ENCODE measurements around the gene SHISA9. TPM values are rescaled to one million over a fixed set of nuclear protein-coding genes. Genes with fewer than 3 reads are reported as not detected.

Gene SHISA9
- total RNA-seq, 2 donors from 2014 or later: 0.08 to 0.24 TPM

DNA sequence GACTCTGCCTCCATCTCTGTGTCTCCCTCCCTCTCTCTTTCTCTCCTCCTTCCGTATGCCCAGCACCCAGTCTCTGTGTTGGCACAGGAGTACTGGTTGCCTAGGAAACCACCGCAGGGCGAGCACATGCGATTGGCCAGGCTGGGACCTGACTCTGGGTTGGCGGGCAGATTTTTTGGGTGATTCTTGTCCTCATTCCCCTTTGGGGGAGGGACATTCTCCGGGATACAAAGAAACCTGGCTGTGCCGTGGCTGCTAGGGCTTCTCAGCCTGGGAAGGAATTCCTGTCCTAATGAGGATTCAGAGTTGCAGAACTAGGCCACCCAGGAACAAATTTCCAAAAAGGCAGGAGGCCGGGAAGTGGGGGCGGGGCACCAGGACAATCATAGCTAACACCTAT is 168.9 kb downstream of the SHISA9 start:
- no peak overlapping the region for H3K27ac Mint-ChIP-seq
- no peaks in the 10 kb centered on the region for H3K4me1 Mint-ChIP-seq
- no peak overlapping the region for H3K4me3 Mint-ChIP-seq
- H3K9me3 Mint-ChIP-seq: peaks cover 25% of the 10 kb centered on the region
- peaks cover 3% of the 10 kb centered on the region for H3K27me3 Mint-ChIP-seq
- no peaks in the 10 kb centered on the region for H3K36me3 Mint-ChIP-seq (ENCODE audit: low read depth)
- no peak for ATAC-seq (replicated peaks)

DNA sequence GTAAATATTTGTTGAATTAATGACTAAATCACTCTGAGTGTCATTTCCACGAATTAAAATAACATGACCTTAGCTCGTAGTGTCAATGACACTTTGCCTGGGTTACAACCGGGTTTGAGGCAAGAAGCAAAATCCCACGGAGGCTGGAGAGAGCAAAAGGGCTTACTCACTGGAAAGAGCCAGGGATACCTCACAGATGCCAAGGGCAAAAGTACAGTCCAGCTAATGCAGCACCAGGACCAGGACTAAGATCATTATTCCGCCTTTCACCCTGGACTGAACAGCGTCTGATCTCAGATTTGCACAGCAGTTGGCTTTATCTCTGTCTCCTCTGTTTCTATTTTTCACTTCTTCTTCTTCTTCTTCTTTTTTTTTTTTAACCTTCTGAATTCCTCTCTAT is 175.5 kb downstream of the SHISA9 start:
- no peak overlapping the region for H3K27ac Mint-ChIP-seq

DNA sequence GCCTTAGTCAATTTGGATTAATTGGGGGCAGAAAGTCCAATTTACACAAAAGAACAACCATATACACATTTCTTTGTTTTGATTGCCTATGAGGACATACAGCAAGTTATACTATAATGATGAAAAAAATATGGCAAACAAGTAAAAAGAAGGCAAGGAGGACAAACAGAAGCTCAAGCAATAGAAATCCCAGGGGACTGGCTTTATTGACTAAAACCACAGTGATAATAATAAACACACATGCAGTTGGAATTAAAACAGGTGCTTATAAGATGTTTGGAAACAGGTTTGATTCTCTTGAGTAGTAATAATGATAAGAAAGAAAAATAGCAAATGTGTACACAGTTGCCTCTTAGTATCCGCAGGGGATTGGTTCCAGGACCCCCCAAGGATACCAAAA is 176.4 kb downstream of the SHISA9 start:
- Mint-ChIP-seq H3K27me3 (peaks cover 4% of the 10 kb centered on the region), H3K4me3 (no peak overlapping the region), H3K27ac (no peak overlapping the region), H3K9me3 (peaks cover 13% of the 10 kb centered on the region), H3K36me3 (ENCODE audit: low read depth) (no peaks in the 10 kb centered on the region), H3K4me1 (no peaks in the 10 kb centered on the region)
- ATAC-seq (replicated peaks): no peak

More for the DNA sequence above, 175.5 kb downstream of the SHISA9 start:
- no peaks in the 10 kb centered on the region for H3K36me3 Mint-ChIP-seq (ENCODE audit: low read depth)
- peaks cover 13% of the 10 kb centered on the region for H3K9me3 Mint-ChIP-seq
- H3K4me1 Mint-ChIP-seq: no peaks in the 10 kb centered on the region
- H3K27me3 Mint-ChIP-seq: peaks cover 4% of the 10 kb centered on the region
- no peak overlapping the region for H3K4me3 Mint-ChIP-seq
- no peak for ATAC-seq (replicated peaks)

DNA sequence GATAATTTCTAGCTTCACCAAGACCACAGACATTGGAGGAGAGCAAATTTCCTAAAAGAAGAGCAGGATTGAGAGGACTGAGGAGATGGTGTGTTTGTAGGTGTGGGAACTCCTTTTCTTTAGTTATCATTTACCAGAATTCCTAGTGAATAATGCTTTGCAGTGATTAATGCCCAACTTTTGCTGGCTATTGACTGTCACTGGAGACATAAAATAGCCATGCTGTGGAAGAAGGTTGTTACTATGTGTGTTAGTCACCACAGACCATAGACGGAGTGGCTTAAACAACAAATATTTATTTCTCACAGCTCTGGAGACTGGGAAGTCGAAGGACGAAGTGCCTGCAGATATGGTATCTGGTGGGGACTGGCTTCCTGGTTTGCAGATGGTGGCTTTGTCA is 179.1 kb downstream of the SHISA9 start:
- Mint-ChIP-seq H3K4me3 (no peak overlapping the region), H3K4me1 (no peaks in the 10 kb centered on the region), H3K9me3 (peaks cover 14% of the 10 kb centered on the region), H3K36me3 (ENCODE audit: low read depth) (no peaks in the 10 kb centered on the region), H3K27ac (no peak overlapping the region), H3K27me3 (peaks cover 4% of the 10 kb centered on the region)
- ATAC-seq (replicated peaks): no peak

DNA sequence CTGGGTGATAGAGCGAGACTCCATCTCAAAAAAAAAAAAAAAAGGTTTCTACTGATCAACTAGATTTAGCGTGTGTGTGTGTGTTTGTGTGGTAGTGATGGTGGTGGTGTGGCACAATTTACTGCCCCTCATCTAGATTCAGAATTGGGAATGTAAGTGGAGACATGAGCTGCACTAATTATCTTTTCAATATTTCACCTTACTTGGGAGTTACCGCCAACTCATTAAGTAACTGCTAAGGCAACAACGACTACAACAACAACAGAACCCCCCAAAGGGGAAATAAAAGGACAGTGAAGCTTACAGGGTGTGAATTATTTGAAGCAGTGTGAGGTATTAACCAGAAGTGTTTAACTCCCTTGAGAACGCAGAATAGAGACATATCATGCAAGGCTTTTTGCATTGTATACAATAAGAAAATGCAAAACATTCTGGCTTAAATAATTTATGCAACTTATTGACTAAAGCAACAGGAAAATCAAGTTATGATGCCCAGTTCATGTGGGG is 180.5 kb downstream of the SHISA9 start:
- Mint-ChIP-seq H3K27me3 (no peaks in the 10 kb centered on the region), H3K4me1 (no peaks in the 10 kb centered on the region), H3K4me3 (no peak overlapping the region), H3K27ac (no peak overlapping the region), H3K9me3 (peaks cover 8% of the 10 kb centered on the region), H3K36me3 (ENCODE audit: low read depth) (no peaks in the 10 kb centered on the region)
- no peak for ATAC-seq (replicated peaks)

DNA sequence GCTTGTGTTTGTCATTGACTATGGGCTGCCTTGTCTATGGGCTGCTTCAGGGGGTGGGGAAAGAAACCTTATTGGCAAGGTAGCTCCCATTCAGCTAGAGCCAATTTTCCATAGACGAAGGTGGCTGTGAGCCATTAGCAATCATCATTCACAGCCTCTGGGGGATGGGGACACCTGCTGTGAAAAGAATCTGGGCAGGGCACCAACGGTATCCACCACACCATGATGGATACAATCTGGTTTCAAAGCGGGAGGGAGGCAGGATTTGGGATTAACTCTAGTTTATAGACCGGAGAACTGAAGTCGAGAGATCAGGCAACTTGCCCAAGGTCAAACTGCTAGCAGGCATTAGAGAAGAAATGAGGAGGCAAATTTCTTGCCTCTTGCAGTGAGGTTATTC is 182.3 kb downstream of the SHISA9 start:
- ATAC-seq (replicated peaks): no peak
- no peaks in the 10 kb centered on the region for H3K27me3 Mint-ChIP-seq
- no peaks in the 10 kb centered on the region for H3K36me3 Mint-ChIP-seq (ENCODE audit: low read depth)

DNA sequence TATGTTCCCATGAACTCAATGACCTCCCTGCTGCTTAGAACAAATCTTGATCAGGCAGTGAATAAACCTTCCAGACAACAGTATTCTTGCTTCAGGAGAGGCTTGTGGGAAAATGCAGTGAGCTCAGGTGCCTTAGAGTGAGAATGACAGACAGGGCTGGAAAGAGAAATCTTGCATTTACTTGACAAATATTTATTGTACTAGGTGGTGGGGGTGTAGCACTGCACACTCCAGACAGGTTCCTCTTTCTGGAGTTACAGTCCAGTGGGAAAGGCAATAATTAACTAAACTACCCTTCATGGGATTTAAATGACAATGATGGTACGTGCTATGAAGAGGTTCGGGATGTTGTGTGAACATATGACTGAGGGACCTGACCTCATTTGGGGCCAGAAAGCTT is 182.9 kb downstream of the SHISA9 start:
- Mint-ChIP-seq H3K27ac (no peak overlapping the region), H3K27me3 (no peaks in the 10 kb centered on the region), H3K36me3 (ENCODE audit: low read depth) (no peaks in the 10 kb centered on the region), H3K4me1 (no peaks in the 10 kb centered on the region), H3K4me3 (no peak overlapping the region), H3K9me3 (peaks cover 8% of the 10 kb centered on the region)
- ATAC-seq (replicated peaks): no peak

More for the DNA sequence above, 182.3 kb downstream of the SHISA9 start:
- no peak overlapping the region for H3K27ac Mint-ChIP-seq
- no peak overlapping the region for H3K4me3 Mint-ChIP-seq
- peaks cover 8% of the 10 kb centered on the region for H3K9me3 Mint-ChIP-seq
- no peaks in the 10 kb centered on the region for H3K4me1 Mint-ChIP-seq

DNA sequence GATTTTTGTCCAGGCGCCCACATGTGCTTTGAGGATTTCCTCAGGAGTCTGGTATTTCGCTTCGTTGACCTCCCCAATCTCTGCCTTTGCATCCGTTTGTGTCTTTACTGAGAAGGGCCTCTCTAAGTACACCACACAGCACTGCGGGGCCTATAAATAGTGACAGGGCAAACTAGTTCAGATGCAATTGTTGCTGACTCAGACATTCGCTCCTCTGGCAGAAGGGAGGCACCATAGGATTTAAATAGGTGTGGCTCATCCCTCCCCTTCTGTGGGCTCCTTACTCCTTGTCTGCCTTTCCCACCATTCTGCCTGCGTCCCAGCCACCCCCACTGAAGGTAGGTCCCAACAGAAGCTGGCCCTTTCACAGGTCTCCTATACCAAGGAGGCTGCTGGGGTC is 192.3 kb downstream of the SHISA9 start:
- ATAC-seq (replicated peaks): no peak
- H3K9me3 Mint-ChIP-seq: peaks cover 25% of the 10 kb centered on the region
- no peaks in the 10 kb centered on the region for H3K36me3 Mint-ChIP-seq (ENCODE audit: low read depth)
- H3K4me1 Mint-ChIP-seq: no peaks in the 10 kb centered on the region
- no peak overlapping the region for H3K4me3 Mint-ChIP-seq
- no peaks in the 10 kb centered on the region for H3K27me3 Mint-ChIP-seq
- no peak overlapping the region for H3K27ac Mint-ChIP-seq

DNA sequence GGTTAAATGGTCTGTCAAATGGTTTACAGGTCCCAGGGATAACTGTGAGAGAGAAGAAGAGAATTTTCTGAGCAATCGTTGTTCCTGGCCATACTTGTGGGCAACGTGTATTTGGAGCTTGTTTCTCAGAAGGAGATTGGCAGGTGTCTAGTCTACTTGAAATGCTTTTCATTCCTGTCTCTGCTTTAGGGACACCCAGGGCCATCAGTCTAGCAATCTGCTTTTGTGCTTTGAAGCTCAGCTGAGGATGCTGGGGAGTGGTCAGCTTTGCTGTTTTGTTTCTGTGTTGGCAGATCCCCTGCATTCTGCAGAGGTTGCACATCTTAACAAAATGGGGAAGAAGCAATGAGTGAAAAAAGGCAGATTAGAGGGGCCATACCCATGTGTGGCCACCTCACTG is 193.7 kb downstream of the SHISA9 start:
- no peak for ATAC-seq (replicated peaks)
- Mint-ChIP-seq H3K27ac (no peak overlapping the region), H3K4me1 (no peaks in the 10 kb centered on the region), H3K4me3 (no peak overlapping the region), H3K27me3 (no peaks in the 10 kb centered on the region), H3K36me3 (ENCODE audit: low read depth) (no peaks in the 10 kb centered on the region), H3K9me3 (peaks cover 25% of the 10 kb centered on the region)

DNA sequence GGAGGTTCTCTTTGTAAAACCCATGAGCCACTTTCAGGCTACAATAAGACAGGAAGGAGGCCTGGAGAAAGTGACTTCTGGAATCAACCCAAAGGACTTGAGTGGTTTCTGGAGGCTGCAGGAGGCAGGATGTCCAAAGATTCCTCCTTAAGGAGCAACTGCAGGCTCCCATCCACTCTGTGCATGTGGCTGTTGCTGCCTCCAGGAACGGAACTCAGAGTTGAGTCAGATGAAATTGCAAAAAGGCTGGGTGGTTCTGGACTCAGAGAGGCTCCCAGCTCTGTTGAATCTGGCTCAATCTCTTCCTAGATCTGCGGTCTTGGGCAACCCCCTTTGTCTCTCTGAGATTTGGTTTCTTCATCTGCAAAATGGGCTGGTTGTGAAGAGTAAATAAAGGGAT is 197.1 kb downstream of the SHISA9 start:
- no peaks in the 10 kb centered on the region for H3K4me1 Mint-ChIP-seq
- H3K27ac Mint-ChIP-seq: no peak overlapping the region
- H3K27me3 Mint-ChIP-seq: no peaks in the 10 kb centered on the region
- no peak for ATAC-seq (replicated peaks)
- peaks cover 9% of the 10 kb centered on the region for H3K9me3 Mint-ChIP-seq
- no peak overlapping the region for H3K4me3 Mint-ChIP-seq
- H3K36me3 Mint-ChIP-seq (ENCODE audit: low read depth): no peaks in the 10 kb centered on the region

DNA sequence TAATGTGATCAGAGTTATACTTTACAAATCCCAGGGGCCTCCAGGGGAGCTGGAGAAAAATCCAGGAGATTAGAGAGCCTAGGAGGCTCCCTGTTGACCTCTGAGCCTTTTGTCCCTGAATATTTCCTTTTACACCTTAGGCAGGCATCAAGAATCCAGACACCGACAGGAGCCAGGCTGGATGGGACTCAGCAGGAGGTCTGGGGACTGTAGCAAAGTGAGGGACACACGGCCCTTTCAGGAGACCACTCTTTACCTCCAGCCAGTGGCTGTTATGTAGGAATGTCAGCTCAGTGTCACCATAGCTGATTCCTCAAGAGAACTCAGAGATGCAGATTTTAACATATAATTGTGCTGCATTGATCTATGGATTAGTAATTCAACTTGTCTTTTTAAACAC is 198.4 kb downstream of the SHISA9 start:
- H3K27me3 Mint-ChIP-seq: no peaks in the 10 kb centered on the region
- no peak overlapping the region for H3K27ac Mint-ChIP-seq
- no peaks in the 10 kb centered on the region for H3K36me3 Mint-ChIP-seq (ENCODE audit: low read depth)
- ATAC-seq (replicated peaks): no peak
- H3K4me3 Mint-ChIP-seq: no peak overlapping the region
- H3K9me3 Mint-ChIP-seq: peaks cover 13% of the 10 kb centered on the region
- H3K4me1 Mint-ChIP-seq: no peaks in the 10 kb centered on the region

DNA sequence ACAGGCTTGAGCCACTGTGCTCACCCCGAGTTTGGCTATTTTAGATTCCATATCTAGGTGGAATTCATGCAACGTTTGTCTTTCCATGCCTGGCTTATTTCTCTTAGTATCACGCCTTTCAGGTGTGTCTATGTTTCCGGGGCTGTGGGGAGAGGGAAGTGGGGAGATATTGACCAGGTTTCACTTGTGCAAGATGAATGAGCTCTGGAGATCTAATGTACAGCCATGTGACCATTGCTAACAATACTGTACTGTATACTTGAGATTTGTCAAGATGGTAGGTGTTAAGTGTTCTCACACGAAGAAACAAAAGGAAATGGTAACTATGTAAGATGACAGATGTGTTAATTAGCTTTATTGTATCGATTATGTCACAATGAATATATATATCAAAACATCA is 199.6 kb downstream of the SHISA9 start:
- peaks cover 13% of the 10 kb centered on the region for H3K9me3 Mint-ChIP-seq
- no peak for ATAC-seq (replicated peaks)
- H3K27me3 Mint-ChIP-seq: no peaks in the 10 kb centered on the region
- H3K27ac Mint-ChIP-seq: no peak overlapping the region
- H3K36me3 Mint-ChIP-seq (ENCODE audit: low read depth): no peaks in the 10 kb centered on the region
- no peak overlapping the region for H3K4me3 Mint-ChIP-seq
- H3K4me1 Mint-ChIP-seq: no peaks in the 10 kb centered on the region

DNA sequence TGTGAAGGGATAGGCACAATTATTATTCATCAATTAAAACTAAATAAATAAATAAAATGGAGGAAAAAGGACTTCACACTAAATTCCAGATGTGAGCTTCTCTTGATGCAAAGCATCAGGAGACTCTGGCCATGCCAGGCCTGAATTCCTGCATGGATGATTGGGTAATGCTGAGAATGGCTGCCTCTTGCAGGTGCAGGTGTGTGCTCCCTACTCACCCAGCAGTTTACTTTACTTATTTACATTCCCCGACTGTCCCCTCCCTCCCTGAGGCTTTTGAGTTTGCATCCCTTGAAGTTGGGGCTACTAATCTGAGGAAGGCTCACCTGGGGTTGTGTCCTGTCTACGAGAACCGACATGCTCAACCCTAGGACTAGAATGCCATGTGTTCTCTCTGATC is 200.4 kb downstream of the SHISA9 start:
- H3K27ac Mint-ChIP-seq: no peak overlapping the region
- no peaks in the 10 kb centered on the region for H3K36me3 Mint-ChIP-seq (ENCODE audit: low read depth)
- peaks cover 10% of the 10 kb centered on the region for H3K9me3 Mint-ChIP-seq
- H3K27me3 Mint-ChIP-seq: no peaks in the 10 kb centered on the region
- H3K4me3 Mint-ChIP-seq: no peak overlapping the region
- no peak for ATAC-seq (replicated peaks)
- H3K4me1 Mint-ChIP-seq: no peaks in the 10 kb centered on the region

DNA sequence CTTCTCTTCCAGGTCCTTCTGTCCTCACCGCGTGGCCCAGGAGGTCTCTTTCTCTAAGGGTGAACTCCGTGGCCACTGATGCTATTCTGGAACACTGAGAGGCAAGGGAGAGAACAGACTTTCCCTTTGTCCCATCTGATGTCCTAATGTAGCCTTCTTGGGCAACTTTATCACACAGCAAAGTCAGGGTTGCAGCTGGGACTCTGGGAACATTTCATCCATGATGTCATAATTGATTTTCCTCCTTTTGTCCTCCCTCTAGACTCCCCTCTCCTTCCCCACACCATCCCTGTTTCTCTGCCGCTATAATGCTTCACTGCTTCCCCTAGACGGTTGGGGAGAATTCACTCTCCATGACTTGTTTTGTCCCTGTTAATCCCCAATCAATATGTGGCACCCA is 201.0 kb downstream of the SHISA9 start:
- H3K36me3 Mint-ChIP-seq (ENCODE audit: low read depth): no peaks in the 10 kb centered on the region
- H3K9me3 Mint-ChIP-seq: peaks cover 9% of the 10 kb centered on the region
- no peaks in the 10 kb centered on the region for H3K4me1 Mint-ChIP-seq
- no peak overlapping the region for H3K27ac Mint-ChIP-seq
- H3K4me3 Mint-ChIP-seq: no peak overlapping the region
- no peak for ATAC-seq (replicated peaks)
- H3K27me3 Mint-ChIP-seq: no peaks in the 10 kb centered on the region

DNA sequence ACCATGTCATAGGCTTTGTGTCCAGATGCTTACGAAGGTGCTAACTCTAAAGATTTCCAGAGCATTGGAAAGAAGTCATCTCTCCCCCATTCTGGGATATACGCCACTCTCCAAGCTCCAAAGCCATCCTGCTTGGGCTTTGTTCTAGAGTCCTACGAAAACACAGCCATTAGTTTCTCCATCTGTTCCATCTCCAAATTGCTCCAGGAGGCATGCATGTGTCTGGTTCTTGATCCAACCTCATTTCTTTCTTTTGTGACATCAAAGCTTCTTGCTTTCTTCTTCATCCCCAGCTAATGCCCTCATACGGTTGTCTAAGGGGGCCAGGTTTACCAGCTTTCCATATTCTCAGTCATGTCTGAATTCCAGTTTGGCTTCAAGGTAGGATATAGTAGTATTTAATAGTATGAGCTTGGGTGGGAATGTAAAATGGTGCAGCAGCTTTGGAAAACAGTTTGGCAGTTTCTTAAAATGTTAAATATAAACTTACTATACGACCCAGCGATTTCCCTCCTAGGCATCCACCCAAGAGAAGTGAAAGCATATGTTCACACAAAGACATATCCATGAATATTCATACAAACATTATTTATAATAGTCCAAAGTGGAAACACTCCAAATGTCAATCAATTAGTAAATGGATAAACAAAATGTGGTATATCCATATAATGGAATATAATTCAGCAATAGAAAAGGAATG is 202.6 kb downstream of the SHISA9 start:
- H3K27ac Mint-ChIP-seq: no peak overlapping the region
- H3K9me3 Mint-ChIP-seq: peaks cover 12% of the 10 kb centered on the region
- no peaks in the 10 kb centered on the region for H3K4me1 Mint-ChIP-seq
- no peak overlapping the region for H3K4me3 Mint-ChIP-seq
- no peaks in the 10 kb centered on the region for H3K36me3 Mint-ChIP-seq (ENCODE audit: low read depth)
- no peaks in the 10 kb centered on the region for H3K27me3 Mint-ChIP-seq
- ATAC-seq (replicated peaks): no peak

DNA sequence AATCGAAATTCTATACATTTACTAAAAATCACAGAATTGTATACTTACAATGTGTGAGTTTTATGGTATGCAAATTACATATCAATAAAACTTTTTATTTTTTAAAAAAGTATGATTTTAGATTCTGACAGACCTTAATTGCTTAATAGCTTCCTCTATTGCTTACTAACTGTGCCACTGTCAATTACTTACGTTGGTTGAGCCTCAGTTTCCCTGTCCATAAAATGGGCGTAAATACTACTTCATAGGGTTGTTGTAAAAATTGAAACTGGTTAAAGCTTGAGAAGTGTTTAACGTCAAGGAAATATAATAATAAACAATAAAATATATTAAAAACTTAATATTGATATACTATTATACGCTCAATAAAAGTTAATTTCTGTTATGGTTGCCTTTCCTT is 203.4 kb downstream of the SHISA9 start:
- no peak for ATAC-seq (replicated peaks)
- no peaks in the 10 kb centered on the region for H3K4me1 Mint-ChIP-seq
- H3K27me3 Mint-ChIP-seq: no peaks in the 10 kb centered on the region
- H3K36me3 Mint-ChIP-seq (ENCODE audit: low read depth): no peaks in the 10 kb centered on the region
- H3K9me3 Mint-ChIP-seq: peaks cover 12% of the 10 kb centered on the region
- H3K4me3 Mint-ChIP-seq: no peak overlapping the region
- H3K27ac Mint-ChIP-seq: no peak overlapping the region
